ENCODE results near the gene C12orf76. TPM values are rescaled to one million over a fixed set of nuclear protein-coding genes. Genes with fewer than 3 reads are reported as not detected.

Gene C12orf76
- total and polyA plus RNA-seq, 2 of the 4 experiments (the other 2 are of a cell fraction), result 5.0 to 7.1 TPM

DNA sequence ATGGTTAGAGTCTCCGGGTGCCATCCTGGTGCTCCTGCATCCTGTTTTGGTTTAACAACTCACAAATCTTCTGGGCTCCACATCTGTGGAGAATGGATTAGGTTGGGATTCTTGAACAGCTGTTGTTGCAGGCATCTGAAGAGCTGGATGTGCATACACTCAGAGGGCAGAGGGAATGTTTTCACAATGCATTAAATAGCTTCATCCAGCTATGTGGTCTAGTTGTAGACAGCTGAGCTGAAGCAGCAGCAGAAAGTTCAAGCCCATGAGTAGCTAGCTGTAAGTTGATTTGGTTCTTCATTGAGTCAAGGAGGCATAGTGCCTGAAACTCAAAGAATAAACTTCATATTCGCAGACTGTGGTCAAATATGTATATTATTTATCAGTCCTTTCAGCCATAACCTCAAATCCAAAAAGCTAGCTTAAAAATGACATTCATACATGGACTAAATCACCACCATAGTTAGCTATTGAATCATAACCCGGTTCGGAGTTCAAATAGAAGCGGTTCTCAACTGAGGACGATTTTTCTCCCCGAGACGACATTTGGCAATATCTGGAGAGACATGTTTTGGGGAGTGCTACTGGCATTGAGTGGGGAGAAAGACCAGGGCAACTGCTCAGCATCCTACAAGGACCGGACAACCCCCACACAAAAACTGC lies 50.0 kb downstream of the C12orf76 start:
- H3K9me3 ChIP-seq (ENCODE audit: control insufficient read depth, insufficient read depth, low read length), result no peaks in the 10 kb centered on the region
- peak overlapping the region; percentile 64 for H3K4me2 ChIP-seq (ENCODE audit: low read depth, low read length)
- intact Hi-C loops (cut with micrococcal nuclease) (loop anchor here (5.0 kb wide), 2 partner anchors 51 to 66 kb away; no protein-coding TSS in a partner anchor), in situ Hi-C loops (cut with MboI; ENCODE audit: low sequenced_read_pairs) (no loop called here), dilution Hi-C loops (cut with HindIII; ENCODE audit: low sequenced_read_pairs, unreplicated experiment) (no loop called here)
- peak overlapping the region; percentile 99; the same call in 1 of the 2 replicates for H2BK20ac ChIP-seq (ENCODE audit: low read depth, low read length)
- peak; percentile 50 for DNase-seq
- H4K20me1 ChIP-seq (ENCODE audit: insufficient read depth, low read length), result peaks cover 36% of the 10 kb centered on the region
- H2AK5ac ChIP-seq (ENCODE audit: low read depth, low read length), result peak overlapping the region; percentile 54; the same call in 1 of the 2 replicates
- peak overlapping the region; percentile 66 for H2AK9ac ChIP-seq (replicated peaks; ENCODE audit: low read depth, low read length, poor library complexity)
- H3K79me1 ChIP-seq (ENCODE audit: low read depth in 1 of 2, low read length in 2 of 2), result peaks cover 17 to 50% of the 10 kb centered on the region in 2 experiments; a peak in 3 of 4 replicates
- peak overlapping the region; percentile 45 for H3K18ac ChIP-seq (ENCODE audit: low read depth, low read length)
- H3K14ac ChIP-seq (replicated peaks; ENCODE audit: low read depth, low read length), result peak overlapping the region; percentile 53
- H2BK5ac ChIP-seq (ENCODE audit: low read depth, low read length, poor library complexity, severe bottlenecking), result peak overlapping the region; percentile 99
- no peak for ATAC-seq (ENCODE audit: low read depth)
- peak overlapping the region; percentile 54; the same call in 1 of the 2 replicates for H3K56ac ChIP-seq (ENCODE audit: extremely low read depth, insufficient read depth, low read length)
- H3K4me3 ChIP-seq (ENCODE audit: insufficient read depth, low read depth, low read length), result peak overlapping the region; percentile 64
- peak overlapping the region; percentile 99 for H4K91ac ChIP-seq (ENCODE audit: insufficient read depth, low read depth, low read length)
- BruUV-seq (replicated peaks), result no TSS peak
- no peaks in the 10 kb centered on the region for H3K27me3 ChIP-seq (ENCODE audit: control insufficient read depth, insufficient read depth, low read length)
- H4K8ac ChIP-seq (ENCODE audit: low read depth in 2 of 2, low read length in 2 of 2), result peak overlapping the region; percentile 44 to 93
- H3K9ac ChIP-seq (ENCODE audit: low read depth, low read length), result peak overlapping the region; percentile 25
- H4K5ac ChIP-seq (ENCODE audit: low read depth, low read length), result peak overlapping the region; percentile 58
- H3K36me3 ChIP-seq (ENCODE audit: control insufficient read depth, insufficient read depth, low read length), result peaks cover 6% of the 10 kb centered on the region
- peak overlapping the region; percentile 96 for H2AFZ ChIP-seq (replicated peaks; ENCODE audit: low read length, poor library complexity)
- H2BK15ac ChIP-seq (ENCODE audit: low read depth, low read length), result peak overlapping the region; percentile 94; the same call in 2 of the 3 replicates
- H3K4ac ChIP-seq (ENCODE audit: low read depth, low read length), result peak overlapping the region; percentile 99
- TF ChIP-seq MAFK (IDR thresholded peaks at IDR 0.05; ENCODE audit: low read depth, low read length), result no peak
- TF ChIP-seq MAZ (IDR thresholded peaks at IDR 0.05; ENCODE audit: borderline replicate concordance, low read depth, low read length), result no peak
- TF ChIP-seq BHLHE40 (IDR thresholded peaks at IDR 0.05; ENCODE audit: low read depth, low read length), result no peak
- TF ChIP-seq, protein P1, sequence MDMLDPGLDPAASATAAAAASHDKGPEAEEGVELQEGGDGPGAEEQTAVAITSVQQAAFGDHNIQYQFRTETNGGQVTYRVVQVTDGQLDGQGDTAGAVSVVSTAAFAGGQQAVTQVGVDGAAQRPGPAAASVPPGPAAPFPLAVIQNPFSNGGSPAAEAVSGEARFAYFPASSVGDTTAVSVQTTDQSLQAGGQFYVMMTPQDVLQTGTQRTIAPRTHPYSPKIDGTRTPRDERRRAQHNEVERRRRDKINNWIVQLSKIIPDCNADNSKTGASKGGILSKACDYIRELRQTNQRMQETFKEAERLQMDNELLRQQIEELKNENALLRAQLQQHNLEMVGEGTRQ (IDR thresholded peaks at IDR 0.05; ENCODE audit: low read depth, low read length), result no peak
- TF ChIP-seq POLR2A (IDR thresholded peaks at IDR 0.05; ENCODE audit: low read depth, low read length), result no peak
- no peak for TF ChIP-seq RFX5 (IDR thresholded peaks at IDR 0.05; ENCODE audit: low read depth, low read length)
- TF ChIP-seq, protein P2, sequence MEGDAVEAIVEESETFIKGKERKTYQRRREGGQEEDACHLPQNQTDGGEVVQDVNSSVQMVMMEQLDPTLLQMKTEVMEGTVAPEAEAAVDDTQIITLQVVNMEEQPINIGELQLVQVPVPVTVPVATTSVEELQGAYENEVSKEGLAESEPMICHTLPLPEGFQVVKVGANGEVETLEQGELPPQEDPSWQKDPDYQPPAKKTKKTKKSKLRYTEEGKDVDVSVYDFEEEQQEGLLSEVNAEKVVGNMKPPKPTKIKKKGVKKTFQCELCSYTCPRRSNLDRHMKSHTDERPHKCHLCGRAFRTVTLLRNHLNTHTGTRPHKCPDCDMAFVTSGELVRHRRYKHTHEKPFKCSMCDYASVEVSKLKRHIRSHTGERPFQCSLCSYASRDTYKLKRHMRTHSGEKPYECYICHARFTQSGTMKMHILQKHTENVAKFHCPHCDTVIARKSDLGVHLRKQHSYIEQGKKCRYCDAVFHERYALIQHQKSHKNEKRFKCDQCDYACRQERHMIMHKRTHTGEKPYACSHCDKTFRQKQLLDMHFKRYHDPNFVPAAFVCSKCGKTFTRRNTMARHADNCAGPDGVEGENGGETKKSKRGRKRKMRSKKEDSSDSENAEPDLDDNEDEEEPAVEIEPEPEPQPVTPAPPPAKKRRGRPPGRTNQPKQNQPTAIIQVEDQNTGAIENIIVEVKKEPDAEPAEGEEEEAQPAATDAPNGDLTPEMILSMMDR (conservative IDR thresholded peaks at IDR 0.05; ENCODE audit: low read depth, low read length), result no peak
- TF ChIP-seq SMC3 (IDR thresholded peaks at IDR 0.05; ENCODE audit: low read depth, low read length), result no peak
- TF ChIP-seq, protein P3, sequence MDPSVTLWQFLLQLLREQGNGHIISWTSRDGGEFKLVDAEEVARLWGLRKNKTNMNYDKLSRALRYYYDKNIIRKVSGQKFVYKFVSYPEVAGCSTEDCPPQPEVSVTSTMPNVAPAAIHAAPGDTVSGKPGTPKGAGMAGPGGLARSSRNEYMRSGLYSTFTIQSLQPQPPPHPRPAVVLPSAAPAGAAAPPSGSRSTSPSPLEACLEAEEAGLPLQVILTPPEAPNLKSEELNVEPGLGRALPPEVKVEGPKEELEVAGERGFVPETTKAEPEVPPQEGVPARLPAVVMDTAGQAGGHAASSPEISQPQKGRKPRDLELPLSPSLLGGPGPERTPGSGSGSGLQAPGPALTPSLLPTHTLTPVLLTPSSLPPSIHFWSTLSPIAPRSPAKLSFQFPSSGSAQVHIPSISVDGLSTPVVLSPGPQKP (IDR thresholded peaks at IDR 0.05; ENCODE audit: borderline replicate concordance, low read depth, low read length), result no peak
- TF ChIP-seq RCOR1 (IDR thresholded peaks at IDR 0.05; ENCODE audit: insufficient replicate concordance, low read length), result no peak
- no CpG with 5 or more reads among the region's 9 CpGs for WGBS, 2 experiments (ENCODE audit: extremely low coverage in 2 of 2, insufficient read length in 1 of 2)
- H3K23ac ChIP-seq (ENCODE audit: low read depth, low read length), result peak overlapping the region; percentile 61
- CTCF ChIA-PET, result no interaction called here
- POLR2A ChIA-PET (ENCODE audit: unreplicated experiment), result no interaction called here
- peaks cover 14% of the 10 kb centered on the region for H3K4me1 ChIP-seq (ENCODE audit: control insufficient read depth, insufficient read depth, low read length)
- H3K9me1 ChIP-seq (ENCODE audit: insufficient read depth, low read length), result peaks cover 11% of the 10 kb centered on the region
- peak overlapping the region; percentile 99 for H3K27ac ChIP-seq (ENCODE audit: insufficient read depth, low read length)
- H2BK120ac ChIP-seq (ENCODE audit: low read depth, low read length), result peak overlapping the region; percentile 100
